Endothelial cell of umbilical vein (primary cell): ENCODE measurements around the gene YJU2. TPM values are rescaled to one million over a fixed set of nuclear protein-coding genes. Genes with fewer than 3 reads are reported as not detected.

ENCODE experiments used
- BruUV-seq: library from RNA; stranded (reverse); fragments of 400-500 nt; replicated peaks from 2 replicates; lab custom pipeline; 2021; lab: Mats Ljungman, UMichigan
- CTCF ChIA-PET: fragments of 300-600, 350-600 bp; sonication (Branson Sonifier 250); formaldehyde crosslinking; loops from one replicate; lab custom pipeline; 2021; ENCODE audit warnings: antibody characterized with exemption, inconsistent platforms; lab: Charles Lee
- POLR2A ChIA-PET: fragments of 300-600, 350-600 bp; sonication (Branson Sonifier 250); formaldehyde crosslinking; loops from one replicate; lab custom pipeline; 2021; ENCODE audit warnings: antibody characterized with exemption, inconsistent platforms; lab: Charles Lee
- DNase-seq: peaks from one replicate; pipeline ENCODE4 v3.0.0-alpha.2; 2011; ENCODE audit warnings: low read depth, low spot score
- FAIRE-seq: peaks from 2 replicates; lab custom pipeline; 2011; peaks lifted over from hg19 to GRCh38; lab: Jason Lieb, UNC
- H2AFZ ChIP-seq: 2 replicates; pipeline ENCODE4 v1.6.0; 2012; ENCODE audit warnings: low read depth, low read length, control low read depth, inconsistent platforms
- H3K27ac ChIP-seq: 2 replicates; pipeline ENCODE4 v1.5.1; 2011; ENCODE audit warnings: low read depth, mild to moderate bottlenecking, control low read depth, low read length, moderate library complexity; ENCODE audit not compliant: insufficient read depth
- H3K27me3 ChIP-seq, 2 experiments: 2 replicates each; pipeline versions ENCODE4 v1.6.0 to v1.6.1; 2011; ENCODE audit warnings: low read length in 2 of 2, mixed read lengths in 1 of 2; ENCODE audit not compliant: control insufficient read depth in 2 of 2, insufficient read depth in 2 of 2
- H3K36me3 ChIP-seq, 2 experiments: 2 replicates in 1 of 2; 3 replicates in 1 of 2; pipeline ENCODE4 v1.5.1; 2011; ENCODE audit warnings: low read length in 2 of 2, mild to moderate bottlenecking in 1 of 2, moderate library complexity in 1 of 2; ENCODE audit not compliant: control insufficient read depth in 2 of 2, insufficient read depth in 2 of 2; ENCODE audit errors: extremely low read depth in 1 of 2
- H3K4me1 ChIP-seq: 3 replicates; pipeline ENCODE4 v1.5.1; 2011; ENCODE audit warnings: mild to moderate bottlenecking, low read length; ENCODE audit not compliant: control insufficient read depth, insufficient read depth; ENCODE audit errors: extremely low read depth
- H3K4me2 ChIP-seq: 2 replicates; pipeline ENCODE4 v1.6.1; 2011; ENCODE audit warnings: low read length, control low read depth, mixed read lengths; ENCODE audit not compliant: insufficient read depth
- H3K4me3 ChIP-seq, 3 experiments: fragments of 200-600 bp in 1 of 3; sonication (generic), shearing (Covaris generic) in 1 of 3; replicated peaks in 1 of 3; 2 replicates each; pipeline ENCODE4 v1.5.1; 2011 to 2016; ENCODE audit warnings: control low read depth in 3 of 3, low read length in 3 of 3, mild to moderate bottlenecking in 2 of 3, inconsistent platforms in 1 of 3, low read depth in 1 of 3, moderate library complexity in 1 of 3; ENCODE audit not compliant: insufficient read depth in 1 of 3
- H3K79me2 ChIP-seq: 2 replicates; pipeline ENCODE4 v1.6.0; 2012; ENCODE audit warnings: low read length, inconsistent platforms; ENCODE audit not compliant: control insufficient read depth, insufficient read depth
- H3K9ac ChIP-seq: replicated peaks from 2 replicates; pipeline ENCODE3; 2011; ENCODE audit warnings: low read length, control low read depth; ENCODE audit not compliant: insufficient read depth; ENCODE audit errors: extremely low read depth
- H3K9me1 ChIP-seq: replicated peaks from 3 replicates; pipeline ENCODE4 v1.6.0; 2011; ENCODE audit warnings: mild to moderate bottlenecking, low read length; ENCODE audit not compliant: control insufficient read depth, insufficient read depth; ENCODE audit errors: extremely low read depth
- H3K9me3 ChIP-seq: replicated peaks from 2 replicates; pipeline ENCODE4 v1.5.1; 2012; ENCODE audit warnings: low read length, inconsistent platforms; ENCODE audit not compliant: control insufficient read depth, insufficient read depth
- H4K20me1 ChIP-seq: replicated peaks from 2 replicates; pipeline ENCODE3; 2011; ENCODE audit warnings: mild to moderate bottlenecking, low read length; ENCODE audit not compliant: control insufficient read depth, insufficient read depth; ENCODE audit errors: extremely low read depth
- EZH2 ChIP-seq: IDR thresholded peaks from 2 replicates; pipeline ENCODE4 v1.6.1; 2012; ENCODE audit warnings: borderline replicate concordance, low read depth, mild to moderate bottlenecking, moderate library complexity, low read length, inconsistent platforms; ENCODE audit not compliant: severe bottlenecking
- FOS ChIP-seq: IDR thresholded peaks from 2 replicates; pipeline ENCODE4 v1.6.1; 2011; ENCODE audit warnings: mild to moderate bottlenecking, low read length, moderate library complexity, borderline replicate concordance; ENCODE audit not compliant: insufficient read depth
- GATA2 ChIP-seq: IDR thresholded peaks from 2 replicates; pipeline ENCODE4 v1.7.0; 2011; ENCODE audit warnings: low read depth, mild to moderate bottlenecking, moderate library complexity, mixed read lengths, low read length; ENCODE audit not compliant: insufficient read length, insufficient read depth
- JUN ChIP-seq: IDR thresholded peaks from 2 replicates; pipeline ENCODE4 v1.6.1; 2011; ENCODE audit warnings: borderline replicate concordance, low read depth; ENCODE audit not compliant: insufficient read length, insufficient read depth
- MYC ChIP-seq: IDR thresholded peaks from one replicate; pipeline ENCODE4 v1.6.1; 2011; ENCODE audit warnings: mild to moderate bottlenecking, low read depth, low read length
- POLR2A ChIP-seq: IDR thresholded peaks from 2 replicates; pipeline ENCODE4 v1.6.1; 2012; ENCODE audit warnings: low read depth, mild to moderate bottlenecking, control low read depth, low read length
- POLR2AphosphoS5 ChIP-seq: IDR thresholded peaks from 2 replicates; pipeline ENCODE4 v1.6.1; 2012; ENCODE audit warnings: low read depth, mild to moderate bottlenecking, control low read depth, low read length, moderate library complexity; ENCODE audit not compliant: insufficient read depth
- dilution Hi-C: fragments of 300-500 bp; cut with MboI; formaldehyde crosslinking; loops from one replicate; pipeline ENCODE4 v1.15.0; 2019; ENCODE audit warnings: low sequenced_read_pairs; ENCODE audit not compliant: extremely low pct_ligation_motif_present
- intact Hi-C: fragments of 100-400 bp; cut with micrococcal nuclease; formaldehyde crosslinking; loops from one replicate; pipeline ENCODE4 v1.10.0; 2022
- polyA plus RNA-seq, 4 experiments: library from polyadenylated mRNA; depleted of rRNA in 3 of 4; stranded (reverse) in 3 of 4; unstranded in 1 of 4; fragments of >200 nt; gene quantifications; 2 replicates each; pipeline versions ENCODE4 v1.2.1 to v1.2.3, GENCODE V29; 2011 to 2012; ENCODE audit warnings: missing spikeins in 1 of 4
- total RNA-seq: library from RNA; stranded (reverse); gene quantifications from 2 replicates; pipeline ENCODE4 v1.2.3, GENCODE V29; 2021
- TF ChIP-seq, protein P1 (sequence below): IDR thresholded peaks from 2 replicates; pipeline ENCODE4 v1.6.1; 2011; ENCODE audit not compliant: insufficient read depth, insufficient read length
- TF ChIP-seq, protein P2 (sequence below), 2 donors: IDR thresholded peaks; 1 replicate in 1 of 2; 2 replicates in 1 of 2; pipeline ENCODE4 v1.5.1; 2011; ENCODE audit warnings: low read length in 2 of 2, mild to moderate bottlenecking in 2 of 2, moderate library complexity in 2 of 2, control low read depth in 1 of 2, inconsistent platforms in 1 of 2, low read depth in 1 of 2; ENCODE audit not compliant: insufficient read depth in 1 of 2; ENCODE audit errors: extremely low read depth in 1 of 2

The YJU2 gene
- total and polyA plus RNA-seq, 2 donors (not counting 3 experiments of a cell fraction or from before 2014, with no cell fraction given): 20.7 to 21.5 TPM

DNA sequence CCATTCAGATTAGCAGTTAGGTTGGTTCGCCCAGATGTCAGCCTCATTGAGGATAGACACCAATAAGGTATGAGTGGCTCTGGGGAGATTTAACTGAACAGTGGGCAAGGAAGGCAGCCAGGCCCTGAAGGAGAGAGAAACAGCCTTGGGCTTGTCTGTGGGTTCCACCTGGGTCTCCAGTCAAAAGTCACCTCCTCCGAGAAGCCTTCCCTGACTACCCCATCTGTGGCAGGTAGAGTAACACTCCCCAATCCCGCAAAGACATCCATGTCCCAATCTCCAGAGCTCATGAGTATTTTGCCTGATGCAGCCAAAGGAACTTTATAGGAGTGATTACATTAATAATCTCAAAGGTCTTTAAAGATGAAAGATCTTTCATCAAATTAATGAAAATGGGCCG lies 8.0 kb upstream of the YJU2 start:
- POLR2A ChIA-PET: no interaction called here
- no TSS peak for BruUV-seq
- no peak for FAIRE-seq

More for the DNA sequence above, 8.0 kb upstream of the YJU2 start:
- H3K9me1 ChIP-seq: no peaks in the 10 kb centered on the region
- no peaks in the 10 kb centered on the region for H3K4me1 ChIP-seq
- no peaks in the 10 kb centered on the region for H4K20me1 ChIP-seq
- H3K27ac ChIP-seq: no peak overlapping the region
- no peaks in the 10 kb centered on the region for H3K79me2 ChIP-seq
- no peak overlapping the region for H2AFZ ChIP-seq
- no peaks in the 10 kb centered on the region for H3K27me3 ChIP-seq
- CTCF ChIA-PET: no interaction called here
- no peaks in the 10 kb centered on the region for H3K9me3 ChIP-seq
- dilution Hi-C loops (no loop called here), intact Hi-C loops (no loop called here)
- H3K4me3 ChIP-seq: no peak overlapping the region
- H3K4me2 ChIP-seq: no peak overlapping the region
- no peak for DNase-seq
- H3K36me3 ChIP-seq: no peaks in the 10 kb centered on the region
- no peak overlapping the region for H3K9ac ChIP-seq
- TF ChIP-seq, protein P1, sequence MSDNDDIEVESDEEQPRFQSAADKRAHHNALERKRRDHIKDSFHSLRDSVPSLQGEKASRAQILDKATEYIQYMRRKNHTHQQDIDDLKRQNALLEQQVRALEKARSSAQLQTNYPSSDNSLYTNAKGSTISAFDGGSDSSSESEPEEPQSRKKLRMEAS: no peak
- TF ChIP-seq MYC (no peak), JUN (no peak), POLR2A (no peak), FOS (no peak), EZH2 (no peak), POLR2AphosphoS5 (no peak), GATA2 (no peak)
- TF ChIP-seq, protein P2, sequence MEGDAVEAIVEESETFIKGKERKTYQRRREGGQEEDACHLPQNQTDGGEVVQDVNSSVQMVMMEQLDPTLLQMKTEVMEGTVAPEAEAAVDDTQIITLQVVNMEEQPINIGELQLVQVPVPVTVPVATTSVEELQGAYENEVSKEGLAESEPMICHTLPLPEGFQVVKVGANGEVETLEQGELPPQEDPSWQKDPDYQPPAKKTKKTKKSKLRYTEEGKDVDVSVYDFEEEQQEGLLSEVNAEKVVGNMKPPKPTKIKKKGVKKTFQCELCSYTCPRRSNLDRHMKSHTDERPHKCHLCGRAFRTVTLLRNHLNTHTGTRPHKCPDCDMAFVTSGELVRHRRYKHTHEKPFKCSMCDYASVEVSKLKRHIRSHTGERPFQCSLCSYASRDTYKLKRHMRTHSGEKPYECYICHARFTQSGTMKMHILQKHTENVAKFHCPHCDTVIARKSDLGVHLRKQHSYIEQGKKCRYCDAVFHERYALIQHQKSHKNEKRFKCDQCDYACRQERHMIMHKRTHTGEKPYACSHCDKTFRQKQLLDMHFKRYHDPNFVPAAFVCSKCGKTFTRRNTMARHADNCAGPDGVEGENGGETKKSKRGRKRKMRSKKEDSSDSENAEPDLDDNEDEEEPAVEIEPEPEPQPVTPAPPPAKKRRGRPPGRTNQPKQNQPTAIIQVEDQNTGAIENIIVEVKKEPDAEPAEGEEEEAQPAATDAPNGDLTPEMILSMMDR (IDR thresholded peaks at IDR 0.05; ENCODE audit: extremely low read depth in 1 of 2, insufficient read depth in 1 of 2, low read depth in 1 of 2, low read length in 2 of 2): no peak
